GM19452 (cell line): ENCODE measurements around the gene ANK2.
"Not testable (repeated sequence)": the region's sequence is repeated elsewhere in the genome, so short reads cannot be mapped to it uniquely, and the experiment has no call there.

Experiments
- ATAC-seq: cut with Tn5 transposase; IDR thresholded peaks from one replicate; pipeline ENCODE4 v1.9.1; 2021; ENCODE audit not compliant: unreplicated experiment

The ANK2 gene

DNA sequence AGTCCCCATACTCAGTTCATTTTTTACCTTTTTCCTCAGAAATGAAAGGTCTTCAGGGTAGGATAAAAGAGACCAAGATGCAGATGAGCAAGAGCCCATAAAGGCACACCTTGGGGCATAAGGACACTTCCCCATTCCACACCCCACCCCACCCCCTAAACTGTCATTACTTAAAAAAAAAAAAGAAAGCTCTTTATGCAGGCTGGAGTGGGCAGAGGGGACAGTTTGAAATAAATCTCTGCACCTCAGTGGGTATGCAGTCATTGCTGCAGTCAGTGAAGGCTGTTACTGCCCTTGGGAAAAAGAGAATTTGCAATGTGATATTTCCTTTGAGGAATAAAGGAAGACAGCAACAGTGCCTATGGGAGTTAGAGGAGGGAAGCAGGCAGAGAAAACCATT, 137.5 kb downstream of the ANK2 start:
- no peak for ATAC-seq

DNA sequence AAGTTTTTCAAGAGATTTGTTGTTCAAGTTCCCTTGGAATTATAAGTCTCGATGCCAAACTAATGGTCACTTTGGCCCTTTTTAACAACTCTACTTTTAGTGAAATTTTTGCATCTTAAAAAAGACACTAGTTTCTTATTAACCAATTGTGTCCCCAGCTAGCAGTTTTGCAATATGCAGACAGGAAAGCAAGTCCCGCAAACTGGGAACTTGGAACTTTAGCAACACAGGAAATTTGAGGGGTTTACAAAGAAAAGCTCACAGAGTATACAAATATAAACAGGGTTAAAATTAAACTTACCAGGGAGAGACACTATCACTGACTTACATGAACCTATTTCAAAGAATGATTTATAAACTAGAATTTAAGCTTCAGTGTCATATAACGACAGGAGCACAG, 137.9 kb downstream of the ANK2 start:
- ATAC-seq: no peak

DNA sequence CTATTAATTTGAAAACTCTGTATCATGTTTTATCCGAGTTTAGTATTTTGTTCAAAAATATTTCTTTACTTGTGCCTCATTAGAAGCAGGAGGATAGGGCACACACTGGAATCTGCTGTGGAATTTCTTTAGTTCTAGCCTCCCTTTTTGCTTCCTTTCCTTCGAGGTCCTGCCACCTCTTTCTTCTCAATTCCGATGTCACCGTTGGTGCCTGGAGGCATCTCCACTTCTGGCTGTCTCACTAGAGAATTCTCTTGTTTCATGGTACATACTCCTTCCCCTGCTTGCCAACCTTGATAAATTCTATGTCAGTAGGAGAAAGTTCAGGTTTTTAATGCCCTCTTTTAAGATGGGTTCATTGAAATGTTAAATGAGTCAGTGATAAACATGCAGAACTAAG, 140.1 kb downstream of the ANK2 start:
- no peak for ATAC-seq

DNA sequence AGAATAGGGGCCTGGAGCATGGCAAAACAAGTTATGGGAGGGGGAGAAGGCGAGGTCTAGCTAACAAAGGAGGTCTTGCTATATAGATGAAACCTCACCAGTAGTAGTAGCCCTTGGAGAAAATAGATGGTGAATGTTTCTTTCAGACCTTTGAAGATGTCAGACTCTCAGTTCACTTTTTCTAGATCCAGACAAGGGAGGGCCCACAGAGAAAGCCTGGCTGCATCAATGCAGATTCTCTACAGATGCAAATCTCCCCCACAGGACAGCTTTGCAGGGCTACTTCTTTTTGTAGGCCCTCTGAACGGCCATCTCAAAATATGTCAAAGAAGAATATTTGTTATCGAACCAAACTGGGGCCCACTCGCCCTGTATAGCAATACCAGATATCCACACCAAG, 159.7 kb downstream of the ANK2 start:
- ATAC-seq: no peak

DNA sequence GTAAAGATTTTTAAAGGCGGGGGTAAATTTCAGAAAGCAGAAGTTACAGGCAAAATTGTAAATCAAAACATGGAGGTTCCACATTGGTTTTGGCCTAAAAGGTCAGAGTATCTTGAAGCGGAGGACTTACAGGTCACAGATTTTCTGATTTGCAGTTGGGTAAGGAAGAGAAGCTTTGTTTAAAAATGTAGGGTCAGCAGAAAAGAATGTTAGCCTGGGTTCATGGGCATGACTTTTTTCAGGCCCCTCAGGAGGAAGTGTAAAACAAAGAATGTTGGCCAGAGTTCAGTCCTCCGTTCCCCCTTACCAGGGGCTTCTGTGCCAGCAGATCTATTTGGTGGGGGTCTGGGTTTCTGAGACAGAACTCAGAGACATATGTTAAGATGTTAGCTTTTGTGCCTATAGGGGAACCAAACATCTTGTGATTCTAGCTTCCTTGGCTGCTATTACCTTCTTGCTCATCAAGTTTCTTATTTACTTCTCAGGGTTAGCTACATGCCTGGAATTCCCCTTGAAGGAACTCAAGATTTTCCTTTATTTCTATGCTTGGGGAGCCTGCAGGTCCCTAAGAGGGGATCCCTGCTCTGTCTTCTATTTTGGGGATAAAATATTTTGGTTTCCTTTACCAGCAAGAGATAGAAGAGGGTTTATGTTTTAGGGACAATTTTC, 160.3 kb downstream of the ANK2 start:
- ATAC-seq: no peak

DNA sequence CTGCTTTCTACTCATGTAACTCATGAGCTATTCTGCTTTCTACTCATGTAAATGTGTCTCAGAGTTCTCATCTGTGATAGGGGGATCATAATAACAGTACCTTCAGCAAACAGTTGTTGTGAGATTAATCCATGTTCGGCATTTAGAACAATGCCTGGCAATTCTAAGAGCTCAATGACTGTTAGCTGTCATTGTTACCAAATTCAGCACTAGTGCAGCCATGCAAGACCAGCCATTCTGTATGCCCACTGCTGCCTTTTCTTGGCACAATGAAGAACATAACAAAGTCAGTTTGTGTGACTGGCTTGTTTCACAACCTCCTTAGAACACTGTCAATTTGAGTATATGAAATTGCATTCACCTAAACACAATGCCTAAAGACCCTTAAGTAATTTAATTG, 163.2 kb downstream of the ANK2 start:
- ATAC-seq: no peak

DNA sequence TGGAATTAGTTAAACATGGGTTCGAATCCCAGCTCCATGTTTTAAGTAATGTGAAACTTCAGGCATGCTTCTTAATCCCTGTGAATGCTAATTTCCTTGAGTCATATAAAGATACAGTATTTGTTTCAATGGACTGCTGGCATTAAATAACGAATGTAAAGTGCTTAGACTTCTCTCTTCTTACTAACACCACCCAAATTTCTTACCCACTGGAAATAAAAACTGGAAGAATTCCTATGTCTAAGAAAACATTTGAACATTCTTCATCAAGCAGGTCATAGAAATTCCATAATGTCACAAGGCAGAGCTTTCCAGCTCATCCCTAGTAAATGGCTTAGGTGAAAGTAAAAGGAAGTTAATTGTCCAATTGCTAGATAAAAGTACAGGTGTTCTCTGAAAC, 172.5 kb downstream of the ANK2 start:
- ATAC-seq: no peak

DNA sequence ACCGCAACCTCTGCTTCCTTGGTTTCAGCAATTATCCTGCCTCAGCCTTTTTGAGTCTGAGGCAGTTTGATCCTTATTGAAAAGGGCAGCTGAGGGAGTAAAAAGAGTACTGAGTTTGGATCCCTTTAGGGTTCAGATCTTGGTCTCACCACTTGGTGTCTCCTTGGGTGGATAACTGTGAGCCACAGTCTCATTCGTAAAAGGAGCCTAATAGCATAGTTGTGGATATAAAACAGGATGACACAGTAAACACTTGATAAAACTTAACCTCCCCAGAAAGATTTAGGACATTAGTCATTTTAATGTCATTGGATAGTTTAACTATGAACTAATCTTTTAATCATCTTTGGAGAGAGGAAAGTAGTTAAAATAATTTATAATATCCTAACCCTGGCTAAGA, 173.0 kb downstream of the ANK2 start:
- ATAC-seq: no peak

DNA sequence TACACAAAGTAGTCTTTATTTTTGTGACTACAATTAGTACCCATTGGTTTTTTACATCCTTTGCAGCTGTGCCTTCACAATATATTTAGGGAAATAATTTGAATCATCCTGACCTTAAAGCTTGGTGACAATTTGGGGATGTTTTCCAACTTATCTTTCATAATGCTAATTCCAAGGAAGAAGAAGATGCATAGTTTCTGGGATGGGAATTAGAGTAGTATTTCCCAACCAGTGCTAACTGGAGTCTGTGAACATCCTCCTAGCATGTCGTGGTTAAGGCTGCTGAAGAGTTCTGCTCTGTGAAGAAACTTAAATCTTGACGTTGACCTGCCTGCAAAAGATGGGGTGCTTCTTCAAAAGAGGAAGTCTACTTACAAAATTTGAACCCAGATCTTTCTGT, 173.5 kb downstream of the ANK2 start:
- no peak for ATAC-seq

DNA sequence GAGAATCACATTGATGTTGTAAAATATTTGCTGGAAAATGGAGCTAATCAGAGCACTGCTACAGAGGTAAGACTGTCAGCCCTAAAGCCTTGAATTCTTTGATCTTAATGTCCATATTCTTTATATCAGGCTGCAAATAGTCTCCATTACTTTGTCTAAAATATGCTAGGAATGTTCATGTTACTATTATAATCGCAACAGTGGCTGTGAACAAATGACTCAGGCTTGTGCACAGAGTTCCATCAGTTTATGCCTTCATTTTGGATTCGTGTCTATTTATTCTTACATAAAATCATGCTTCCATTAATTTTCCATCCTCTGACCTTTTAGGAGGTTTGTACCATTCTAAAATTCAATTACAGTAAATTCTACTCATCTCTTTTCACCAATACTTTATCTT, 182.7 kb downstream of the ANK2 start:
- no peak for ATAC-seq

DNA sequence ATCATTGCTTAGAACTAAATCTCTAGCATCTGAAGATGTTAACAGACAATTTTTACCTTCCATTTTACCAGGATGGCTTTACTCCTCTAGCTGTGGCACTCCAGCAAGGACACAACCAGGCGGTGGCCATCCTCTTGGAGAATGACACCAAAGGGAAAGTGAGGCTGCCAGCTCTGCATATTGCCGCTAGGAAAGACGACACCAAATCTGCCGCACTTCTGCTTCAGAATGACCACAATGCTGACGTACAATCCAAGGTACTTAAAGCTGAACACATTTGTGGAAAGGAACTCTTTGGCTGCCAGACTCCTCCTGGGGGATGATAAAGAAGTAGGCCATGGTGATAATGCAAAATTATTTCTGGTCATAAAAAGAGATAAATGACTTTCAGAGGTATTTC, 187.5 kb downstream of the ANK2 start:
- no peak for ATAC-seq

DNA sequence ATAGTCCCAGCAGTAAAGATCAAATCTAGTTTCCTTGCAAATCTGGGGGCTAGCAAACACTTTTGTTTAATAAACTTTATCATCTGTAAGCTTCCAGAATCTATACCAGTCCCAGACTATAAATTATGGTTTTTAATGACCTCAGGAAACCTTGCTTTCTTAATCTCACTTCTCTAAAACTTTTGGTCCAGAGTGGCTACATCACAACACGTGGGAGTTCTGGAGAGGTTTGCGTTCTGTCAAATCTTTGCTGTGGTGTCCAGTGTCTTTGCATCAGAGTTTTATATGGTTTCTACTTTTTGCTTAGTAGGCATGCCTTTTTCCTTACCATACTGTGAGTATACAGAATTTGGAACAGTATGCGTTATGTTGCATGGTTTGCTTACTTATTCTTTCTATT, 193.9 kb downstream of the ANK2 start:
- ATAC-seq: no peak

DNA sequence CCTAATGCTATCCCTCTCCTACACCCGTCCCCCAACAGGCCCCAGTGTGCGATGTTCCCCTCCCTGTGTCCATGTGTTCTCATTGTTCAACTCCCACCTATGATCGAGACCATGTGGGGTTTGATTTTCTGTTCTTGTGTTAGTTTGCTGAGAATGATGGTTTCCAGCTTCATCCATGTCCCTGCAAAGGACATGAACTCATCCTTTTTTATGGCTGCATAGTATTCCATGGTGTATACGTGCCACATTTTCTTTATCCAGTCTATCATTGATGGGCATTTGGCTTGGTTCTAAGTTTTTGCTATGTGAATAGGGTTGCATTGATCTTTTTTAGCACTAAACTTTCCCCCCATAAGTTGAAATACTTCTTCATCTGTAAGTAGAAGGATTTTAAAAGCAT, 195.3 kb downstream of the ANK2 start:
- not testable (repeated sequence) for ATAC-seq

DNA sequence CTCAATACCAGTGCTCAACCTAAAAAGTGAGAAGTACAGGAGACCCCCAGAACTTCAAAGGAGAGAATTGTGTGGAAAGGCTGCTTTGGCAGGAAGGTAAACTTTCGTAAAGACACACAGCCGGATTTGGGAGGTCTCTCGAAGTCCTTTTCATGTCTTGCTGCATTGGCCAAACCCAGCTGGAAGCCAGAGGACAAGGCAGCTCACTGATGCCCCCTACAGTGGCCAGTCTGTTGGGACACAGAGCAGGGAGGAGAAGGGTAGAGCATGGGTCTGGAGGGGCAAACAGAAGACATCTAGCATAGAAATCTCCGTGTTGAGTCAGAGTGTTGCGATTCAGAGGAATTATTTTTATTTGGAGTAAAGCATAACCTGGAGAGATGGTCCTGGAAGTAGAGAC, 198.9 kb downstream of the ANK2 start:
- ATAC-seq: no peak

DNA sequence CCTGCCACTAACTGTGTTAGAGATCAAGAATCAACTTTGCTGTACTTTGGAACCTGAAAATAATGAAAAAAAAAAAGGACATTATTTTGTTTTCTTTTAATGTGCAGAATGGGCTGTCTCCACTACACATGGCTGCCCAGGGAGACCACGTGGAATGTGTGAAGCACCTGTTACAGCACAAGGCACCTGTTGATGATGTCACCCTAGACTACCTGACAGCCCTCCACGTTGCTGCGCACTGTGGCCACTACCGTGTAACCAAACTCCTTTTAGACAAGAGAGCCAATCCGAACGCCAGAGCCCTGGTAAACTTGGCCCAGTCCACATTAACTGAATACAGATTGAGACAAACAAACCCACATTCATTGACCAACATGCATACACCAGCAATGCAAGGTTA, 206.2 kb downstream of the ANK2 start:
- ATAC-seq: no peak

DNA sequence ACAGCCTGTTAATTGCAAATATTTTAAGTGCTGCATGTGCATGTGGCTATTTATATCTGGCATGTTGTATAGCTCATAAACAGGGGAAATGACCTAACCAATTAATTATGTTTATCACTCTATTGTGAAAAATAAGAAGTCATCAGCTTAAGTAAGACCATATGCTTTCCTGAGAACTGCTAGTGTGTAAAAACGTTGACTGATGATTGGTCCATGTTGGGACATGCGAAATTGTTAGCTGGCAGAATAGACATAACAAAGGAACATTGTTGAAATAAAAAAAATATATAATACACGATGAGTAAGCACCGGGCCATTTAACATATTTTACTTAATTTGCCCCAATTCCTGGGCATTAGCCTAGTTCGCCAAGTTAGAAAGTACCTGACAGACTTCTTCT, 207.5 kb downstream of the ANK2 start:
- no peak for ATAC-seq

DNA sequence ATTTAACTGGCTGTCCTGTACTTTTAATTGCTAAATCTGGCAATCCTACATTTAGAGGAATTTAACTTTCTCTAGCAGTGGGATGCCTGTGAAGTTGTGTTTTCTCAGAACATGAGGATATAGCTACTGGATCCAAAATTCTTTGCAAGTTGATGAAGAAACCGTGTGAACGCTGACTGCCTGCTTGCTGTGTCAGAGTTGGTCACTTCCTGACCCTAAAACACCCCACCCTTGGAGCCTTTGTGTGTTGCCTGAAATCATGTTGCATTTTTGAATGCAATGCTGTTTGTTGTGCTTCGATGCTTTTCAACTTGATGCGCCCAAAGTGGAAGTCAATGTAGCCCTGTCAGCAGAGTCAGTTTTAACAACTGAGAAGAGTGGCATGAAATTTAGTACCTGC, 211.2 kb downstream of the ANK2 start:
- ATAC-seq: no peak

DNA sequence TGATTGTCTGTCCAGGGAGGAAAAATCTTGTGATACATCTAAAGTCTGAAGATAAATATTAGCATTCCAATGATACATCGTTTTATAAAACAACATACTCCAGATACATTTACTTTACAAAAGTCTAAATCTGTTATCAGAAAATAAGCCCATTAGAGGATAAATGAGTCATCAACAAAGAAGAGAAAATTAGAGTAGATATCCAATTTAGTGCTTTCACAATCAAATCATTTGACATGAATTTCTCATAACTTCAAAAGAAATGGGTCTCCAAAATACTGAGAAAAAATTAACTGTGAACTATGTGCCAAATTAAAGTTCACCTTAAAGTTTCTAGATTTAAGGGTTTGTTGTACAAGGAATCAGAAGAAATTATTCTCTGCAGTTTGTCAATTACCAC, 213.8 kb downstream of the ANK2 start:
- ATAC-seq: no peak

DNA sequence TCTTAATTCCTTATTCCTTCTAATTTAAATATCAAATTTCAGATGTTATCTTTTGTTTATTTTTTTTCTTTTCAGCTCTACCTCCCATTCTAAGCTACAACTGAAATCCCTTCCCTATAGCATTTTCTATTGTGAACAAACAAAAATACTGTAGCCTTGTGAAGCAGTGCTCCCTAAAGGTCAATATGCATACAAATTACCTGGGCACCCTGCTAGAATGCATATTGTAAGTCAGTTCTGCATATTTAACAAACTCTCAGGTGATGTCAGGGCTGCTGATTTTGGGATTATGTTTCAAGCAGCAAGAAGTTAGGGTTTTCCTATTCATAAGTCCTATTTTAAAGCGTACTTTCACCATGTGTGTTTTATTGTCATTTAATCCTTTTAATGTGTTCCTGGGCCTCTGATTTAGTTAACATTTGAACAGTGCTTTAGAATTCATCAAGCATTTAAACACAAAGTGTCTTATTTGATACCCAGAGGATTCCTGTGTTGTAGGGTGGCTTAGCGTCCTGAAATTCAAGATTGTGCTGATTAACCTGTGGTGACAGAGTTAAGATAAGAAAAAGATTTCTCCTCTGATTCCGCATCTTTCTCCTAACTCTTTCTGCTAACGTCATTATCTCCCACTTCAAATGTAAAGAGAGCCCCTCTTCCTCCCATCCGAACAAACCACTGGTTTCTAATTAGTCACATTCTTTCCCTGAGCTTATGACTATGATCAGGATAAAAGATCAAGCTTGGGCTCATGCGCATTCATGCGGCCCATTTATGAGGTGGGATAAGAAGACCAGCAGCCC, 221.3 kb downstream of the ANK2 start:
- no peak for ATAC-seq

DNA sequence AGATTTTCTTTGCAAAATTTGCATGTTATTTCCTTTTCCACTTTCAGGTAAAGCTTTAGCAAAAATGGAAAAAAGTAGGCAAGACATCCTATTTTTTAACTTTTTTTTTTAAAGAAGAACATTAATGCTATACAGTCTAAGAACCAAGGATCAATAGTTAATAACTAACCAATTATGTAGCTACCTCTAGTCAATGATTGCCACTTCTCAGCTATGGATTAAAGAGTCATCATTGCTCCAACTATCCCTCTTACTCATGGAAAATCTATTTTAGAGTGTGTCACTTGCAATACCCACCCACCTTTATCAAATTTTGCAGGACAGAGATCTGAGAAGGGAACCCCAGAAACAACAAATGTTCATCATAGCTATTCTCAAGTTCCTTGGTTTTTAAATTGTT, 223.1 kb downstream of the ANK2 start:
- ATAC-seq: peak; percentile 69

DNA sequence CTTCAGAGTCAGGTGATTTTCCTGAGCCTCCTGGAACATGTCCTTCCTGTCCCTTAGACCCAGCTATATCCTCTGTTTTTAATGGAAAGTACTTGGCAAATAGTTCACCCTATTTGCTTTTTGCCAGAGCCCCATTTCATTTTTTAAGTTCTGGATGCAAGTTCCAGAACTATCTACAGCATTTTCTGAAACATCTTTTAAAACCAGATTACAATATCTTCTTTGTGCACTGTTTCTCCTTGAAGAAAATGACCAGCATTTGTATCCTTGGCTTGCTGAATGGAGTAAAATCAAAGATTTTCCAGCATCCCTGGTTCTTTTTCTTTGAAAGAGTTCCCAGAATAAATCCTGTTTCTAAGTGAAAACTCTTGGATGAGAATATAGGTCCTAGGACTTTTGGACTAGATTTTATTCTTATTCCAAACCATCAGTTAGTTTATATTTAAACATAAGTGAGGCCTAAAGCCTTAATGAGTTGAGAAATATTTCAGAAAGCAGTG, 224.3 kb downstream of the ANK2 start:
- no peak for ATAC-seq

DNA sequence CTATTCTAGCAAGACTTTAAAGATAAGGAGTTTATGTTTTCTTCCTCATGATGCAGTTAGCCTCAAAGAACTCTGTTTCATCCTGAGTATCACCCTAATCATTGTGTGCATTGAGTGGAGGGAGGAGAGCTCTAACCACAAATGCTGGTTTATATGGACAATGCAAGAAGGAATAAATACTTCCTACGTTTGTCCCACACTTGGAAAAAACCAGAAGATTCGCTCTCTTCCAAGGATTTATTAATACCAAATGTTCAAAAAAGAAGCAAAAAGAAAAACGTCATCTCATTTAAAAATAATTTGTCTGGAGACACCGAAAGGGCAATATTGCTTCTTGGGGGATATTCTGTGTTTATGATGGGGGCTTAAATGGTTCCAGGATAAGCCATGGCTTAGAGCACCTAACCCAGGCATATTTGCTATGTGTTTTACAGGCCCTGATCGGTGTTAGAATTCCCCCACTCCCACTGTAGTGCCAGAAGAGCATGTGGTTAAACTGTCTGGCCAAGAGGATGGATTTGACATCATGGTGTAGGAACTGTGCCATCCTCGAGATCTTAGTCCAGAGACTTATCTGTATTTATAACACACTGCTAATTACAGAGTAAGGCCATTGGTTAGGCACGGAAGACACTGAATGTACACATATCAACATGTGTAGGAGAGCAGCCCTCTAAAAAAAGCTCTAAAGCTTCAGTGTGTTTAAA, 227.2 kb downstream of the ANK2 start:
- no peak for ATAC-seq
